GM10266 (cell line): ENCODE measurements around the gene IZUMO4.
A peak's percentile ranks its signal among the peaks of the same experiment; 100 is the strongest.

Experiments
- DNase-seq: peaks from one replicate; pipeline ENCODE4 v3.0.0; 2012; ENCODE audit errors: extremely low spot score
- TF ChIP-seq, protein P1 (sequence below): IDR thresholded peaks from 2 replicates; pipeline ENCODE4 v1.5.1; 2012; ENCODE audit warnings: mild to moderate bottlenecking, low read depth; ENCODE audit not compliant: control insufficient read depth, insufficient read depth; ENCODE audit errors: missing control alignments

Gene IZUMO4

DNA sequence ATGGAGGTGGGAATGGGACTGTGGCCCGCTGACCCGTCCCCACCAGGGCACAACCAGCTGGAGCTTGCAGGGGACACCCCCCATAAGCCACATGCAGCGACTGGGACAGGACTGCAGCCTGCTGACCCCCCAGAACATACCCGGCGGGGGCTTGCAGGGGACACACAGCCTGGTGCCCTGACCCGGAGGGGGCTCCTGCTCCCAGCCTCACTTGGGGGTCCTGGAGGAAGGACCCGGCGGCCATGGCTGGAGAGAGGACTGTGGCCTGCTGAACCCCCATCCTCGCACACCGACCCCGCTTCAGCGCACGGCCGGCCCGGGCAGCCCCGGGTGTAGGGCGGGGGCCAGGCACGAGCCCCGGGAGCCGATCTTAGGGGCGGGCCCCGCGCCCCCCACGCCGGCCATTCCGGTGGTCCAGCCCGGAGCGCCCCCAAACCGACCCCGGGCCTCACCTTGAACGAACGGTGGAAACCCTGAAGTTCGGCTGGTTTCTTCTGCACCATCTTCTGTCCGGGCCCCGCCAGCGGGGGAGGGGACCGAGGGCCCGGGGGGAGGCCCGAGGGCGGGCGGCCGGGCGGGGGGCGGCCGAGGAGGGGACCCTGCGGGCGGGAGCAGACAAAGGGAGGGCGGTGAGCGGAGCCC lies 46.2 kb upstream of the IZUMO4 start:
- no peak for DNase-seq
- TF ChIP-seq, protein P1, sequence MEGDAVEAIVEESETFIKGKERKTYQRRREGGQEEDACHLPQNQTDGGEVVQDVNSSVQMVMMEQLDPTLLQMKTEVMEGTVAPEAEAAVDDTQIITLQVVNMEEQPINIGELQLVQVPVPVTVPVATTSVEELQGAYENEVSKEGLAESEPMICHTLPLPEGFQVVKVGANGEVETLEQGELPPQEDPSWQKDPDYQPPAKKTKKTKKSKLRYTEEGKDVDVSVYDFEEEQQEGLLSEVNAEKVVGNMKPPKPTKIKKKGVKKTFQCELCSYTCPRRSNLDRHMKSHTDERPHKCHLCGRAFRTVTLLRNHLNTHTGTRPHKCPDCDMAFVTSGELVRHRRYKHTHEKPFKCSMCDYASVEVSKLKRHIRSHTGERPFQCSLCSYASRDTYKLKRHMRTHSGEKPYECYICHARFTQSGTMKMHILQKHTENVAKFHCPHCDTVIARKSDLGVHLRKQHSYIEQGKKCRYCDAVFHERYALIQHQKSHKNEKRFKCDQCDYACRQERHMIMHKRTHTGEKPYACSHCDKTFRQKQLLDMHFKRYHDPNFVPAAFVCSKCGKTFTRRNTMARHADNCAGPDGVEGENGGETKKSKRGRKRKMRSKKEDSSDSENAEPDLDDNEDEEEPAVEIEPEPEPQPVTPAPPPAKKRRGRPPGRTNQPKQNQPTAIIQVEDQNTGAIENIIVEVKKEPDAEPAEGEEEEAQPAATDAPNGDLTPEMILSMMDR = no peak

DNA sequence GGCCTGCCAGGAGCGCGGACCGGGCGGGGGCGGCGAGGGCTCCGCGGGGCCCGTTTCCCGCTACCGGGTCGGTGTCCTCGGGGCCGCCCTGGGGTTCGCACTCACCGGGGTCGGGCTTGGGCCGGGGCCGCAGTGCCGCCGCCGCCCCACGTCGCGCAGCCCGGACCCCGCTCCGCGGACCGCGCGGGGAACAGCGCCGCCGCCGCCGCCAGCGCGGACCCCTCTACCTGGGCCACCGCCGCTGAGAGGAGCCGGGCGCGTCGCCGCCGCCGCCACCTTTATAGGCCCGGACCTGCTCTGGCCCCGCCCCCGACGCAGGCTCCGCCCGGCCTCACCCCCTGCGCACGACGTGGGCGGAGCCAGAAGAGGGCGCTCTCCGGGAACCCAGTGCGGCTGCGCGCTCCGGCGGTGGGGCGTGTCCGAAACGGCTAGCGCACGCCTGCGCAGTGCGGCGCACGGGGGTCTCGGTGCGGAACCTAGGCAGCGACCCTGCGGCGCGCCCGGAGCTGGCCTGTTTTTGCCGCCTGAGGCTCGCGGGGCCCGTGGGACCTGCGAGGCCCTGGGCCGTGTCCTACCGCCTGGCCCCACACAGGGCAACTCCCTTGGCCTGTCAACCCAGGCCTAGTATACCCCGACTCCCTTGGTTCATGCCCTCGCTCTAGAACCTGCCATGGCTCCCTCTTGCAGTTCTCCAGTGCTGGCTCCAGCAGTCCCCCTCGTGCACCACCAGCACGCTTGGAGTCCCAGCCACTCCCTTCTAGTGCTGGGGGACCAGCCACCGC lies 45.5 kb upstream of the IZUMO4 start, which contains the start of gene MKNK2:
MKNK2 (minus strand) TSS at position 254 of the 782 bp plus-strand sequence. CDS start 393 bp downstream, outside the sequence.
- DNase-seq = peak; percentile 98
- TF ChIP-seq, protein P1 = peak; percentile 78

DNA sequence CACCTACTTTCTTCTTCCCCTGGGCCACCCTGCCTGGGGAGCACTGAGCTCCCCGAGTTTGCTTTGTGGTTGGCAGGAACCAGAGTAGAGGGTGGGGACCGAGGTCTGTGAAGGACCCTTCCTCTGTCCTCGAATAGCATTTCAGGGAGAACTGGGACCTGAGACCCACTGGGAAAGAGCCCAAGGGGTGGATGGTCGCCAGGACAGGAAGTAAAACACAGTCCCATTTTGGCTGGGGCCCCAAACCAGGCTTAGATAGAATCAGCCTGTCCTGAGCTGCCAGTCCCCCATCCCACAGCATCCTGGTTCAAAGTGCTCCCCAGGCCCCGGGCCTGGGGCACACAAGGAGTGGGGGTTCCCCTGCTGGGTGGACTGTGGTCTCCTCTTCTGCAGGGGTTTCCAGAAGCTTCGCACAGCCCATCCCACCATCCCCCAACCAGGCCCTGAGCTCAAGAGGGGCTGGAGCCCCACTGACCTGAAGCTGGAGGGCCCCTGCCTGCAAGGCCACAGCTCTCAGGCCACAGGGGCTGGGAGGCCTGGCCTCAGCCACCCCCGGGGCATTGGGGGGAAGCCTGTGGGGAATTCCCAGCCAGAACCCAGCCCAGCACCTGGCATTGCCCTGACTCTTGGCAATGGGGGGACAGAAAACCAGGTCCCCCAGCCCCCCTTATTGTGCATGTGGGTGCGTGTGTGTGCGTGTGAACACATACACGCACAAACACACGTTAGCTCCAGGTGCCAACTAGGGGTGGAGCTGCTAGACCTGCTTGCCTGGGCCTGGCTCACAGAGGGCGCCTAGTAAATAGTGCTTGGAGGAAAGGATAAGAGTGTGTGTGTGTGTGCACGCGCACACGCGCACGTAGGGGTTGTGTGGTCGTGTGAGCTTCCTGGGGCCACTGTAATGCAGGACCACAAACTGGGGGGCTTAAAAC lies 44.7 kb upstream of the IZUMO4 start:
- DNase-seq = no peak

GRCh38 chr19:2053601-2054389 lies 42.9 kb upstream of the IZUMO4 start:
- TF ChIP-seq, protein P1 = no peak
- DNase-seq = no peak

More for the DNA sequence above, 44.7 kb upstream of the IZUMO4 start:
- TF ChIP-seq, protein P1 = peak; percentile 16

DNA sequence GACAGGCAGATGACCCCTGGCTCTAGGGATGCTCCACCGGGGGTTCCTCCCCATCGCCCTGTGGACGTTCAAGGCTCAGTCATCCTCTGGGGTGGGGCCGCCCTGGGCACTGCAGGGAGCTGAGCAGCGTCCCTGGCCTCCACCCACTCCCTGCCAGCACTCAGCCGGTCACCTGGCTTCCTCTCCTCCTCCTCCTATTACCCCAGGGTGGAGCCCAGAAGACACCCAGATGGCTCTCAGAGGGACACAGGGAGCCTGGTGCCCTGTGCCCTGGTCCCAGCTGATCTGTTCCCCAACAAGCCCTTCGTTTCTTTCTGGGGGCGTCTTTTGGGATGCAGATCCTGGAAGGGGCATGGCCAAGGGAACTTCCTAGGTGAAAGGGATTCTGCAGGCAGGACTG lies 42.0 kb upstream of the IZUMO4 start:
- TF ChIP-seq, protein P1 = no peak
- DNase-seq = no peak
